Stomach (tissue), 4 donors: ENCODE results near the gene NBDY.

Experiments used
- CTCF ChIP-seq, 7 experiments: fragments of 450-650 bp in 4 of 7; fragments of 200-600 bp in 3 of 7; sonication (generic) in 3 of 7; IDR thresholded peaks; one replicate each; pipeline ENCODE4 v1.5.1; 2016 to 2019; ENCODE audit warnings: antibody characterized with exemption in 7 of 7, control low read depth in 2 of 7, mild to moderate bottlenecking in 1 of 7
- POLR2A ChIP-seq, 4 donors: fragments of 450-650 bp; IDR thresholded peaks; one replicate each; pipeline ENCODE4 v1.6.1; 2016; ENCODE audit warnings: antibody characterized with exemption in 4 of 4, control low read depth in 2 of 4, mild to moderate bottlenecking in 1 of 4, moderate library complexity in 1 of 4
- POLR2AphosphoS5 ChIP-seq, 3 donors: sonication (generic); formaldehyde crosslinking; IDR thresholded peaks; one replicate each; pipeline ENCODE4 v1.6.1; 2016; ENCODE audit warnings: antibody characterized with exemption in 3 of 3

- TF ChIP-seq POLR2A (IDR thresholded peaks at IDR 0.05) (no peak), CTCF (IDR thresholded peaks at IDR 0.05) (no peak), POLR2AphosphoS5 (IDR thresholded peaks at IDR 0.05) (no peak)
These were observed 53.9 kb downstream of the NBDY start for GRCh38 chrX:56782791-56783449.
